ENCODE data around the gene C1R. TPM values are rescaled to one million over a fixed set of nuclear protein-coding genes. Genes with fewer than 3 reads are reported as not detected.

C1R gene
- total RNA-seq, 2 experiments from 2014 or later = 0.30 TPM; not detected in 1

GRCh38 chr12:7136071-7136470 is 43.8 kb upstream of the C1R start:
- intact Hi-C loops (cut with micrococcal nuclease; ENCODE audit: unreplicated experiment) = no loop called here
- POLR2A ChIA-PET = no interaction called here
- H3K9me3 ChIP-seq (ENCODE audit: low read length) = no peaks in the 10 kb centered on the region

GRCh38 chr12:7134396-7135166 is 42.3 kb upstream of the C1R start:
- Histone ChIP-seq H4K20me1 (ENCODE audit: insufficient read depth, low read length) (no peaks in the 10 kb centered on the region), H3K4me2 (ENCODE audit: low read length) (no peak overlapping the region), H3K36me3 (ENCODE audit: insufficient read depth, low read length) (peaks cover 11% of the 10 kb centered on the region), H3K27ac (ENCODE audit: low read depth, low read length, poor library complexity, severe bottlenecking) (no peak overlapping the region), H3K4me3 (ENCODE audit: low read depth, low read length, poor library complexity, severe bottlenecking) (no peak overlapping the region), H3K9me2 (ENCODE audit: insufficient read depth, low read length) (no peaks in the 10 kb centered on the region), H3K4me1 (ENCODE audit: insufficient read depth, low read length, poor library complexity, severe bottlenecking) (peaks cover 13% of the 10 kb centered on the region), H3K79me2 (ENCODE audit: insufficient read depth, low read depth, low read length) (no peaks in the 10 kb centered on the region), H2AFZ (ENCODE audit: low read length) (no peak overlapping the region), H3K9me3 (ENCODE audit: low read length) (no peaks in the 10 kb centered on the region)
- no peak for DNase-seq (ENCODE audit: low spot score)
- ChIA-PET POLR2A (no interaction called here), CTCF (ENCODE audit: unreplicated experiment) (no interaction called here)
- TF ChIP-seq EZH2phosphoT487 (IDR thresholded peaks at IDR 0.05; ENCODE audit: borderline replicate concordance, low read depth, low read length) (no peak), CTCF (conservative IDR thresholded peaks at IDR 0.05; ENCODE audit: low read length) (no peak)
- intact Hi-C loops (cut with micrococcal nuclease; ENCODE audit: unreplicated experiment) = no loop called here
- BruUV-seq (replicated peaks) = no TSS peak

More at GRCh38 chr12:7136071-7136470, 43.8 kb upstream of the C1R start:
- no peaks in the 10 kb centered on the region for H3K79me2 ChIP-seq (ENCODE audit: insufficient read depth, low read depth, low read length)
- H3K27ac ChIP-seq (ENCODE audit: low read depth, low read length, poor library complexity, severe bottlenecking) = no peak overlapping the region
- DNase-seq (ENCODE audit: low spot score) = no peak
- no peak overlapping the region for H3K4me2 ChIP-seq (ENCODE audit: low read length)
- CTCF ChIA-PET (ENCODE audit: unreplicated experiment) = no interaction called here
- no peaks in the 10 kb centered on the region for H4K20me1 ChIP-seq (ENCODE audit: insufficient read depth, low read length)
- no peaks in the 10 kb centered on the region for H3K9me2 ChIP-seq (ENCODE audit: insufficient read depth, low read length)
- H3K4me1 ChIP-seq (ENCODE audit: insufficient read depth, low read length, poor library complexity, severe bottlenecking) = peaks cover 8% of the 10 kb centered on the region
- TF ChIP-seq CTCF (conservative IDR thresholded peaks at IDR 0.05; ENCODE audit: low read length) = no peak
- no peak overlapping the region for H2AFZ ChIP-seq (ENCODE audit: low read length)
- no peak overlapping the region for H3K4me3 ChIP-seq (ENCODE audit: low read depth, low read length, poor library complexity, severe bottlenecking)
- peaks cover 11% of the 10 kb centered on the region for H3K36me3 ChIP-seq (ENCODE audit: insufficient read depth, low read length)
- no TSS peak for BruUV-seq (replicated peaks)

- ChIA-PET POLR2A (no interaction called here), CTCF (ENCODE audit: unreplicated experiment) (no interaction called here)
- TF ChIP-seq EZH2phosphoT487 (IDR thresholded peaks at IDR 0.05; ENCODE audit: borderline replicate concordance, low read depth, low read length) (no peak), CTCF (conservative IDR thresholded peaks at IDR 0.05; ENCODE audit: low read length) (no peak)
- peak overlapping the region; percentile 86 for H3K4me2 ChIP-seq (ENCODE audit: low read length)
- intact Hi-C loops (cut with micrococcal nuclease; ENCODE audit: unreplicated experiment) = no loop called here
- H3K4me3 ChIP-seq (ENCODE audit: low read depth, low read length, poor library complexity, severe bottlenecking) = peak overlapping the region; percentile 79
- H4K20me1 ChIP-seq (ENCODE audit: insufficient read depth, low read length) = no peaks in the 10 kb centered on the region
- no peak overlapping the region for H3K27ac ChIP-seq (ENCODE audit: low read depth, low read length, poor library complexity, severe bottlenecking)
- no TSS peak for BruUV-seq (replicated peaks)
- H3K79me2 ChIP-seq (ENCODE audit: insufficient read depth, low read depth, low read length) = no peaks in the 10 kb centered on the region
- no peaks in the 10 kb centered on the region for H3K9me3 ChIP-seq (ENCODE audit: low read length)
- no peak for DNase-seq (ENCODE audit: low spot score)
- peaks cover 5% of the 10 kb centered on the region; the same call in 1 of the 2 replicates for H3K36me3 ChIP-seq (ENCODE audit: insufficient read depth, low read length)
- H2AFZ ChIP-seq (ENCODE audit: low read length) = no peak overlapping the region
- H3K9me2 ChIP-seq (ENCODE audit: insufficient read depth, low read length) = no peaks in the 10 kb centered on the region
- H3K4me1 ChIP-seq (ENCODE audit: insufficient read depth, low read length, poor library complexity, severe bottlenecking) = peaks cover 20% of the 10 kb centered on the region
Observed at GRCh38 chr12:7131502-7131866, 39.2 kb upstream of the C1R start.
